ENCODE data around the gene CRABP2. TPM values are rescaled to one million over a fixed set of nuclear protein-coding genes. Genes with fewer than 3 reads are reported as not detected.

CRABP2 gene
- total RNA-seq, 2 experiments from 2014 or later: 3.2 to 4.2 TPM

GRCh38 chr1:156727926-156728598 is 22.7 kb upstream of the CRABP2 start, which contains the start of gene METTL25B:
TSS of gene METTL25B (plus strand) at chr1:156728469. CDS start at chr1:156729105, 636 bp downstream.
- ATAC-seq (ENCODE audit: poor library complexity): peak; percentile 56
- POLR2A ChIA-PET: interaction anchor here (0.6 to 5.9 kb wide), 21 partner anchors 11 to 612 kb away, joined by 3 to 107 read pairs (median 4); partner anchors contain the start of genes CRABP2, HDGF, MEF2D and MRPL24
- intact Hi-C loops (cut with DNase I, micrococcal nuclease): loop anchor here (1.0 to 10.0 kb wide), 8 partner anchors 23 to 223 kb away; partner anchors contain the start of genes HDGF (in 1 of the 2), MEF2D (in 1 of the 2), NTRK1 (in 1 of the 2) and PRCC (in 1 of the 2)
- Histone ChIP-seq H3K27me3 (ENCODE audit: control insufficient read depth in 1 of 2, insufficient read depth in 2 of 2, low read length in 2 of 2) (no peaks in the 10 kb centered on the region), H3K4me1 (ENCODE audit: insufficient read depth, low read length) (peaks cover 52% of the 10 kb centered on the region), H3K27ac (ENCODE audit: low read depth in 1 of 2, low read length in 2 of 2) (peak within 1 kb of the TSS; percentile 90 to 98), H3K4me3 (ENCODE audit: low read length) (peak within 1 kb of the TSS; percentile 99), H3K9me3 (ENCODE audit: control insufficient read depth in 1 of 2, insufficient read depth in 1 of 2, low read length in 2 of 2) (no peaks in the 10 kb centered on the region), H3K36me3 (ENCODE audit: insufficient read depth, low read length) (peaks cover 32% of the 10 kb centered on the region)
- H3K4me3 Mint-ChIP-seq: no peak within 1 kb of the TSS
- TF ChIP-seq CTCF (IDR thresholded peaks at IDR 0.05): no peak
- peak in 13 of 14 experiments; percentile 43 to 87 (median 60) for DNase-seq
- CTCF ChIA-PET: interaction anchor here (0.6 to 5.1 kb wide), 10 partner anchors 13 to 842 kb away, joined by 3 to 119 read pairs (median 36); partner anchors contain the start of genes CRABP2, HDGF, MRPL24 and NTRK1
- H3K27me3 Mint-ChIP-seq: no peaks in the 10 kb centered on the region
- H3K9me3 Mint-ChIP-seq: no peaks in the 10 kb centered on the region
- H3K4me1 Mint-ChIP-seq (ENCODE audit: low read depth): peaks cover 30% of the 10 kb centered on the region
- H3K27ac Mint-ChIP-seq: peak within 1 kb of the TSS; percentile 98
- H3K36me3 Mint-ChIP-seq (ENCODE audit: low read depth): peaks cover 40% of the 10 kb centered on the region

GRCh38 chr1:156727492-156727891 is 22.1 kb upstream of the CRABP2 start:
- H3K27me3 ChIP-seq (ENCODE audit: control insufficient read depth in 1 of 2, insufficient read depth in 2 of 2, low read length in 2 of 2): no peaks in the 10 kb centered on the region
- TF ChIP-seq CTCF (IDR thresholded peaks at IDR 0.05): no peak
- Mint-ChIP-seq H3K9me3 (no peaks in the 10 kb centered on the region), H3K4me3 (no peak overlapping the region), H3K36me3 (ENCODE audit: low read depth) (peaks cover 40% of the 10 kb centered on the region), H3K4me1 (ENCODE audit: low read depth) (peaks cover 30% of the 10 kb centered on the region), H3K27ac (peak overlapping the region; percentile 98), H3K27me3 (no peaks in the 10 kb centered on the region)
- DNase-seq: no peak
- H3K9me3 ChIP-seq (ENCODE audit: control insufficient read depth in 1 of 2, insufficient read depth in 1 of 2, low read length in 2 of 2): no peaks in the 10 kb centered on the region
- H3K27ac ChIP-seq (ENCODE audit: low read depth in 1 of 2, low read length in 2 of 2): peak overlapping the region; percentile 88 to 98
- POLR2A ChIA-PET: interaction anchor here (0.8 to 5.9 kb wide), 12 partner anchors 14 to 444 kb away, joined by 3 to 107 read pairs (median 7); partner anchors contain the start of genes CRABP2, HDGF, MEF2D and MRPL24
- CTCF ChIA-PET: interaction anchor here (0.6 to 5.1 kb wide), 9 partner anchors 14 to 841 kb away, joined by 3 to 119 read pairs (median 43); partner anchors contain the start of genes CRABP2, HDGF, MRPL24 and NTRK1
- H3K4me1 ChIP-seq (ENCODE audit: insufficient read depth, low read length): peaks cover 52% of the 10 kb centered on the region
- intact Hi-C loops (cut with DNase I, micrococcal nuclease): loop anchor here (2.0 to 10.0 kb wide), 4 partner anchors 67 to 223 kb away; partner anchors contain the start of genes MEF2D (in 1 of the 2) and NTRK1 (in 1 of the 2)
- peak overlapping the region; percentile 99 for H3K4me3 ChIP-seq (ENCODE audit: low read length)
- ATAC-seq (ENCODE audit: poor library complexity): no peak
- peaks cover 37% of the 10 kb centered on the region for H3K36me3 ChIP-seq (ENCODE audit: insufficient read depth, low read length)

- ChIA-PET CTCF (interaction anchor here (0.7 to 5.1 kb wide), 45 partner anchors 9 to 443 kb away, joined by 3 to 119 read pairs (median 5); partner anchors contain the start of genes CRABP2, HDGF, MRPL24 and NES), POLR2A (interaction anchor here (0.6 to 5.9 kb wide), 15 partner anchors 9 to 133 kb away, joined by 3 to 107 read pairs (median 6); partner anchors contain the start of genes CRABP2, HDGF, MRPL24 and NTRK1)
- Histone ChIP-seq H3K9me3 (ENCODE audit: control insufficient read depth in 1 of 2, insufficient read depth in 1 of 2, low read length in 2 of 2) (no peaks in the 10 kb centered on the region), H3K27ac (ENCODE audit: low read depth in 1 of 2, low read length in 2 of 2) (no peak overlapping the region), H3K4me1 (ENCODE audit: insufficient read depth, low read length) (peaks cover 52% of the 10 kb centered on the region), H3K4me3 (ENCODE audit: low read length) (peak overlapping the region; percentile 99), H3K36me3 (ENCODE audit: insufficient read depth, low read length) (peaks cover 38% of the 10 kb centered on the region), H3K27me3 (ENCODE audit: control insufficient read depth in 1 of 2, insufficient read depth in 2 of 2, low read length in 2 of 2) (no peaks in the 10 kb centered on the region)
- peak in 9 of 14 experiments; percentile 17 to 76 (median 40) for DNase-seq
- TF ChIP-seq CTCF (IDR thresholded peaks at IDR 0.05): peak; percentile 40
- Mint-ChIP-seq H3K27me3 (no peaks in the 10 kb centered on the region), H3K4me1 (ENCODE audit: low read depth) (peaks cover 30% of the 10 kb centered on the region), H3K9me3 (no peaks in the 10 kb centered on the region), H3K36me3 (ENCODE audit: low read depth) (peaks cover 42% of the 10 kb centered on the region), H3K4me3 (no peak overlapping the region), H3K27ac (no peak overlapping the region)
- intact Hi-C loops (cut with DNase I, micrococcal nuclease): loop anchor here (1.0 to 10.0 kb wide), 6 partner anchors 66 to 222 kb away; partner anchors contain the start of genes NTRK1 (in 2 of the 2) and MEF2D (in 1 of the 2)
- no peak for ATAC-seq (ENCODE audit: poor library complexity)
These were observed 21.3 kb upstream of the CRABP2 start for GRCh38 chr1:156726549-156727226.
